HG03108 (cell line): Measurements from ENCODE around the gene LRP1.

Source experiments
- ATAC-seq: cut with Tn5 transposase; IDR thresholded peaks from one replicate; pipeline ENCODE4 v1.9.1; 2021; ENCODE audit warnings: moderate library complexity; ENCODE audit not compliant: unreplicated experiment

Gene LRP1

GRCh38 chr12:57219993-57220754, 91.9 kb downstream of the LRP1 start:
- ATAC-seq: no peak

DNA sequence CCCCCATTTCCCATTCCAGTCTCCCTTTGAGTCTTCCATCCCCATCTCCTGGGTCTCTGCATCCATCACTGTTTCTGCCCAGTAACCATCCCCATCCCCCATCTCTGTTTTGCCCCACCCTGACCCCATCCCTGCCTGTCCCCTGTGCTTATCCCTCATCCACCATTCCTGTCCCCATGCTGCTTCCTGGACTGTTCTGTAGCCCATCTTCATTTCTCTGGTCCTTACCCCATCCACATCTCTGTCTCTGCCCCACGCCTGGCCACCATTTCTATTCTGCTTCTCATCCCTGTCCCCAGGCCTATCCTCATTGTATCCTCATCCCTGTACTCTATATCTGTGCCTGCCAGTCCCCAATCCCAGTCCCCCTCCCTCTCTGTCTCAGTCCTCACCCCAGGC, 92.5 kb downstream of the LRP1 start:
- no peak for ATAC-seq

DNA sequence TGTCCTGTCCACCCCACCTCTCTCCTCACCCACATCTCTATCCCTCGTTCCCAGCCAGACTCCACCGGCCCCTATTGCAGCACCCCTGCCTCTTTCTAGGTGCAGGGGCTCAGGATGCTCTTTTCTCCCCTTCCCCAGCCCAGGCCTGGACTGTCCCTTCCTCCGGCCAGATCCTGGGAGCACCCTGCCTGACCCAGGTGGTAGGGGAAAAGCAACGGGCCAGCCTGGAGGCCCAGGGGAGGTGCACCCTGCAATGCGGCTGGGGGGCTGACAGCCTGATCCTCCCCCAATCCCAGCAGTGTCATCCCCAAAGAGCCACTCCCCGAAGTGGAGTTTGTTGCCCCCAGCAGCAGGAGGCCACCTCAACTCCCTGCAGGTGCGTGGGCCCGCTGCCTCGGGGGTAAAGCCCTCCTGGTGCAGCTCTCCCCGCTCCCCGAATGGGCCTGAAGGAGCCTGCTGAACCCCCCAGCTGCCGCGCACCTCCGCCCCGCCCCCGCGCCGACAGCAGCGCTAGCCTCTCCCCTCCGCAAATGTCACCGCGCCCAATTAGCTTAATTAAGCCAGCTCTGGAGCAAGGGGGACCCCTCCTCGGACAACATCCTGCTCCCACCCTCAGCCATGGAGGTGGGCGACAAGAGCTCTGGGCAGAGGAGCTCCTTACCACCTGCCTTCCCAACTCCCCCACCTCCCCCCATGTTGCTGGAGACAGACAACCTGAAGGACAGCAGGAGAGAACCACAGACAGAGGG, 93.1 kb downstream of the LRP1 start:
- ATAC-seq: no peak

DNA sequence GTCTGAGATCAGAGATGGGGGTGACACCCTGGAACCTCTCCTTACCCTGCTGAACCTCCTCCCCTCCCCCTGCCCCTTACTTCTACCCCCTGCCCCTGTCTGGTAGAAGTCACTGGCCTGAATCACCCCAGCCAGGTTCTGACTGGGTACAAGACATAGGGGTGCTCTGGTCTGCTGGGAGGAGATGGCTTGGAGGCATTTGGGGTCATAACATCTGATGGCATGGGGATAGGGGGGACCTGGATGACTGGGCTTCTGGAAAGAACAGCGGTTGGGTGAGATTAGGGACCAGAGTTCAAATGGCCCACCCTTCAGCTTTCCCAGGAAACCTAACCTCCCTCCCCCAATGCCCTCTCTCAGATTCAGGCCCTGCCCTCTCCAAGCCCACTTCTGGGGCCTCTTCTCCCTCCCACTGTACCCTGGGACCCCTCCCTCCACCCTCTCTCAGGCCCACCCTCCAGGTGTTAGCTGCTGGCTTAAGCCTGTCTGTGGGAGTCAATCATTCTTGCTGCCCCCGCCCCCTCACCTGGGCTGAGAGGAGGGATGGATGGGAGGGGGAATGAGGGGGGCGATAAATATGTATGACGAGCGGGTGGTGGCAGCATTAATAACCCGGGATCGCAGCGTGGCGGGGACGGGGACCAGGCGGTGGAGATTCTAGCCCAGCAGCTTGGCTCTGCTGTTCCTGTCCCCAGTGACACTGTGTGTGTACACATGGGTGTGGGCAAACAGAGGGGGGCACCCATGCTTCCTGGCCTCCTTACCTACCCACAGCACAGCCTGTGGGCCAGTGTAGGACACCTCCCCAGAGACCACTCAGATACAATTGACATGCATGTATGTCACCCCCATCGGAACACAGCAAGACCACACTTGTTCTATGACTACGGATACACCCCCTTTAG, 94.3 kb downstream of the LRP1 start:
- no peak for ATAC-seq

DNA sequence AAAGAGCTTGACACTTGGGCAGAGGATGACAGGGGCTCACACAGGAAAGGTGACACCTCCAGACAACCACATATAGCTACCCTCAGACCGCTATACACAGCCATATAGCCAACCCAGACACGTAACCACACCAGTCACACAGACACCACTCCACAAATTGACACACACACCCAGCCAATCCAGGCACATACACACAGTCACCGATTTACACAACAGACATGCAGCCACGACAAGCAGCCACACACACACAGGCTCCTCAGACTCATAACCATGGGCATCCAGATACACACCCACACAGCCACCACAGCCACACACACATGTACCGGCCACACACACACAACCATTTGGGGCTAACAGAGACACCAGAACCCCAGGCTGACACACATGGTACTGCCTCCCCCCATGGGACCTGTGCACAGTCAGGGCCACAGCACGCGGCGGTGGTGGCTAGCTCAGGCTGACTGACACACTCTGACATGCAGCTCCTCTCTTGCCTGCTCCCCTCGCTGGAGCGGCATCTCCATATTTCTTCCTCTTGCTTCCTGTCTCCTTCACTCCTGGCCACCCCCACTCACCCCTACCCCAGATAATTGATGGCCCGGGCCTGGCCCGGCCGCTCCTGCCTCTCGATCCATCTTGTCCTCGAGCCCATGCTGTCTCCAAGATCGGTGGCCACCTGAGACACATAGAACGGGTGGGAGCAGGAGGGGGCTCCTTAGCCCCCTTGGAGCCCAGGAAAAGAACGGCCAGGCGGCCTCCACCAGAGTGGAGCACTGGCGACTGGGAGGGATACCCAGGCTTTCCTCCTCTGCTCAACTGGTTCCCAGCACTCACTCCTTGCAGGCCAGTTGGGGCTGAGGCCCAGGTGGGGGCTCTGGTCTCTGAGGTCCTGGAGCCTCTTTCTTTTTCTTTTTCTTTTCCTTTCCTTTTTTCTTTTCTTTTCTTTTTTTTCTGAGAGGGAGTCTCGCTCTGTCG, 95.2 kb downstream of the LRP1 start:
- no peak for ATAC-seq

DNA sequence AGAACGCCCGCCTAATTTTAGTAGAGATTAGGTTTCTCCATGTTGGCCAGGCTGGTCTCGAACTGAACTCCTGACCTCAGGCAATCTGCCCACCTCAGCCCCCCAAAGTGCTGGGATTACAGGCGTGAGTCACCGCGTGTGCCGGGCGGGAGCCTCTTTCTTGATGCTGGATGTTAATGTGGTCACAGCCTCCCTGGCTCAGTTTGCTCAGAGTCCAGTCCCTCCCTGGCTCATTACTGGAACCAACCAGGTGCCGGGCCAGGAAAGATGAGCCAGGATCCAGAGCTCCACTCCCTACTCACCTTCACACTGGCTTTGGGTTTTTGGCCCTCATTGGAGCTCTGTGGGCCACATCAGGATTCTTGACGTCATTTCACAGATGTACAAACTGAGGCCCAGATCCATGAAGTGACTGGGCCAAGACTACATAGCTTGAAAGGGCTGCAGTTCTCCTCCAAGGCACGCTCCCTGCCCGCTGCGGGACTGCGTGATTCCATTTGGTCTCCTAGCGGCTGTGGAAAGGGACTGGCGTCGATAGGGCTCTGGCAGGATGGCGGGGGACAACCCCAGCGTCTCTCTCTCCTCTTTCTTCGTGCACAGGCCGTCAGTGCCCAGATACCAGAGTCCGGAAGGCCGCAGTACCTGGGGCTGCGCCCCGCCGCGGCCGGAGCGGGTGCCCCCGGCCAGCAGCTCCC, 96.1 kb downstream of the LRP1 start:
- no peak for ATAC-seq

DNA sequence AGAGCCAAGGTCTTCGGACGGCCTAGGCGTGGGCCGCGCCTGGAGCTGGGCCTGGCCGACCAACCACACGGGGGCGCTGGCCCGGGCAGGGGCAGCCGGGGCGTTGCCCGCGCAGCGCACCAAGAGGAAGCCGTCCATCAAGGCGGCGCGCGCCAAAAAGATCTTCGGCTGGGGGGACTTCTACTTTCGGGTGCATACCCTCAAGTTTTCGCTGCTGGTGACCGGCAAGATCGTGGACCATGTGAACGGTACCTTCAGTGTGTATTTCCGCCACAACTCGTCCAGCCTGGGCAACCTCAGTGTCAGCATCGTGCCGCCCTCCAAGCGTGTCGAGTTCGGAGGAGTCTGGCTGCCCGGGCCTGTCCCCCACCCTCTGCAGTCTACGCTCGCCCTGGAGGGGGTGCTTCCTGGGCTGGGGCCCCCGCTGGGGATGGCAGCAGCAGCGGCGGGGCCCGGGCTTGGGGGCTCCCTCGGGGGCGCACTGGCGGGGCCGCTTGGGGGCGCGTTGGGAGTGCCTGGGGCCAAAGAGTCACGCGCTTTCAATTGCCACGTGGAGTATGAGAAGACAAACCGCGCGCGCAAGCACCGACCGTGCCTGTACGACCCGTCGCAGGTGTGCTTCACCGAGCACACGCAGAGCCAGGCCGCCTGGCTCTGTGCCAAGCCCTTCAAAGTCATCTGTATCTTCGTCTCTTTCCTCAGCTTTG, 96.8 kb downstream of the LRP1 start:
- ATAC-seq: no peak

DNA sequence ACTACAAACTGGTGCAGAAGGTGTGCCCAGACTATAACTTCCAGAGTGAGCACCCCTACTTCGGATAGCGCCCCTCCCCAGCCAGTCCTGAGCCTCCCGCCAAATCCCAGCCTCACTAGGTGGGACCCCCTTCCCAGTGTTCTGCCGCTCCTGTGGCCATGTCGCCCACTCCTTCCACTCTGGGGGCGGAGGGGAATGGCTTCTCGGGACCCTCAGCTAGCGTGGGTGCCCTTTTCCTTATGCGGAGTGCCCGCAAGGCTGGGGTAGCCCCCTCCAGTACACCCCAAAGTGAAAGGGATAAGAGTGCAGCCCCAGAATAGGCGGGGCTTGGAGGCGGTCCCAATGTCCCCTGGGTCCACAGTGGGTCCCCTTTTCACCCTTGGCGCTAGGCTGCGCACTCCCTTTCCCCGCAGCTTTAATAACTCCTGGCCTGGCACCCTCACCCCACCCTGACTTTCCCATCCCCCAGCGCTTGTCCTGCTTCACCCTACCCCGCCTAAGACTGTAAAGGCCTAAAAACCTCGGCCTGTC, 97.5 kb downstream of the LRP1 start:
- ATAC-seq: no peak

DNA sequence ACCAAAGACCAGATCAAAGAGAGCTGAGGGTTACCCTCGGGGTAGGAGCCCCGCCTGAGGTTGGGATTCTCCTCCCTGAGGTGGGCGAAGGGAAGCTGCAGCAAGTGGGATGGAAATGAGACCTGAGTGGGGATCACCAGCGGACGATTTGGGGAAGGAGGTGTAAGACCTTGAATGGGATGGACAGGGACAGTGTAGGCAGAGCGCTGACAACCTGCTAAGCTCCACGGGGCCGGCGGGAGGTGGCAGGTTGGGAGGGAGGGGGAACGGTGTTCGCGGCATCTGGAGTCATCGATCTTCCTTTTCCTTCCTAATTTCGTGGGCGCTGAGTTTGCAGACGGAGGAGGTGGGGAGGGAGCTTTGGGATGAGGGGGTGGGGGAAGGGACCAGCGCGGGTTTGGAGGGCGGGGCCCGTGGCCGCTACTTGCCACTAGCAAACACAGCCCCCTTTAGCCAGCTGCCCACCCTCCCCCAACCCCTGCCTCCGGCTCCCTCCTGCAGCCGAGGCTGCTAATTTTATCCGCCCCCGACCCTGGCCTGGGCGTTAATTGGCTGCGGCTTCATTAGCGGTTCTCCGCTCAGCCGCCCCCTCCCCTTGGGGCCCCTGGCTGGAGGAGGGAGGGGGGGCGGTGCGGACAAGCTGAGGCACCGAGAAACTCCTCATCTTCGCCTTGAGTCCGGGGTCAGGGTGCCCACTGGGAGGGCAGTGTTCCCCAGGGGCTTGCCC, 98.5 kb downstream of the LRP1 start:
- ATAC-seq: no peak

GRCh38 chr12:57227315-57228115, 99.2 kb downstream of the LRP1 start:
- no peak for ATAC-seq

GRCh38 chr12:57229046-57229633, 100.9 kb downstream of the LRP1 start:
- ATAC-seq: no peak

GRCh38 chr12:57229634-57230380, 101.5 kb downstream of the LRP1 start, which contains the start of gene SHMT2:
Gene SHMT2, plus strand, starts transcription at chr12:57229711. Its CDS starts 68 bp downstream, at chr12:57229779.
- peak; percentile 58 for ATAC-seq

GRCh38 chr12:57230381-57231155, 102.3 kb downstream of the LRP1 start:
- ATAC-seq: no peak

- ATAC-seq: no peak
Measured at GRCh38 chr12:57231276-57232021, 103.2 kb downstream of the LRP1 start.
